Measurements from ENCODE around the gene HGFAC. TPM values are rescaled to one million over a fixed set of nuclear protein-coding genes. Genes with fewer than 3 reads are reported as not detected.

HGFAC gene
- total RNA-seq, 2 experiments from 2014 or later, result 0.25 to 0.75 TPM

DNA sequence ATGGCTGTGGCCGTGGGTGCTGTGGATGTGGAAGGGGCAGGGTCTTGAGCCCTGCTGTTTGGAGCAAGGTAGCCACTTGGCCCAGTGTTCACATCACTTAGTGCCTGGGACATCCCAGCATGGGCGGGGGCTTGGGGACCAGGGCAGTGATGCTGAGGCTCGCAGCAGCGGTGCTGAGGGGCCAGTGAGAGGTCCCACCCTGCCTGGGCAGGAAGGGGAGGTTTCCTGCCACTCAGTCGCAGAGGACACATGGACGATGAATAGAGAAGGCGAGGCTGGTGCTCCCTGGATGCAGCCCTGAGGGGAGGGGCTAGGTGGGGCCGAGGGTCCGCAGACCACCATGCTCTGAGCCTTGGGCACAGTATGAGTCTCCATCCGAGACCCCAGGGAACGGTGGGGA, 47.1 kb downstream of the HGFAC start:
- DNase-seq, result no peak
- no peak overlapping the region for H3K27ac ChIP-seq (ENCODE audit: low read depth in 1 of 2, low read length in 2 of 2)
- ChIA-PET CTCF (no interaction called here), POLR2A (no interaction called here)
- H3K27me3 Mint-ChIP-seq, result peaks cover 34% of the 10 kb centered on the region
- peaks cover 0 to 18% of the 10 kb centered on the region in 2 experiments for H3K9me3 ChIP-seq (ENCODE audit: control insufficient read depth in 1 of 2, insufficient read depth in 1 of 2, low read length in 2 of 2)
- no peak overlapping the region for H3K4me3 Mint-ChIP-seq
- no peaks in the 10 kb centered on the region for H3K4me1 Mint-ChIP-seq (ENCODE audit: low read depth)
- peaks cover 15% of the 10 kb centered on the region for H3K4me1 ChIP-seq (ENCODE audit: insufficient read depth, low read length)
- no peak overlapping the region for H3K27ac Mint-ChIP-seq
- ATAC-seq (ENCODE audit: poor library complexity), result no peak
- H3K4me3 ChIP-seq (ENCODE audit: low read length), result no peak overlapping the region
- H3K9me3 Mint-ChIP-seq, result no peaks in the 10 kb centered on the region
- H3K27me3 ChIP-seq (ENCODE audit: control insufficient read depth in 1 of 2, insufficient read depth in 2 of 2, low read length in 2 of 2), result peaks cover 23 to 44% of the 10 kb centered on the region in 2 experiments
- H3K36me3 Mint-ChIP-seq (ENCODE audit: low read depth), result no peaks in the 10 kb centered on the region
- intact Hi-C loops (cut with DNase I, micrococcal nuclease), result no loop called here
- H3K36me3 ChIP-seq (ENCODE audit: insufficient read depth, low read length), result no peaks in the 10 kb centered on the region
- TF ChIP-seq, protein P1, sequence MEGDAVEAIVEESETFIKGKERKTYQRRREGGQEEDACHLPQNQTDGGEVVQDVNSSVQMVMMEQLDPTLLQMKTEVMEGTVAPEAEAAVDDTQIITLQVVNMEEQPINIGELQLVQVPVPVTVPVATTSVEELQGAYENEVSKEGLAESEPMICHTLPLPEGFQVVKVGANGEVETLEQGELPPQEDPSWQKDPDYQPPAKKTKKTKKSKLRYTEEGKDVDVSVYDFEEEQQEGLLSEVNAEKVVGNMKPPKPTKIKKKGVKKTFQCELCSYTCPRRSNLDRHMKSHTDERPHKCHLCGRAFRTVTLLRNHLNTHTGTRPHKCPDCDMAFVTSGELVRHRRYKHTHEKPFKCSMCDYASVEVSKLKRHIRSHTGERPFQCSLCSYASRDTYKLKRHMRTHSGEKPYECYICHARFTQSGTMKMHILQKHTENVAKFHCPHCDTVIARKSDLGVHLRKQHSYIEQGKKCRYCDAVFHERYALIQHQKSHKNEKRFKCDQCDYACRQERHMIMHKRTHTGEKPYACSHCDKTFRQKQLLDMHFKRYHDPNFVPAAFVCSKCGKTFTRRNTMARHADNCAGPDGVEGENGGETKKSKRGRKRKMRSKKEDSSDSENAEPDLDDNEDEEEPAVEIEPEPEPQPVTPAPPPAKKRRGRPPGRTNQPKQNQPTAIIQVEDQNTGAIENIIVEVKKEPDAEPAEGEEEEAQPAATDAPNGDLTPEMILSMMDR (IDR thresholded peaks at IDR 0.05), result no peak

- Mint-ChIP-seq H3K27ac (no peak overlapping the region), H3K9me3 (no peaks in the 10 kb centered on the region), H3K4me3 (no peak overlapping the region), H3K36me3 (ENCODE audit: low read depth) (no peaks in the 10 kb centered on the region), H3K4me1 (ENCODE audit: low read depth) (no peaks in the 10 kb centered on the region), H3K27me3 (peaks cover 32% of the 10 kb centered on the region)
- CTCF ChIA-PET, result no interaction called here
- intact Hi-C loops (cut with DNase I, micrococcal nuclease), result no loop called here
- POLR2A ChIA-PET, result no interaction called here
- H3K27ac ChIP-seq (ENCODE audit: low read depth in 1 of 2, low read length in 2 of 2), result no peak overlapping the region
- H3K36me3 ChIP-seq (ENCODE audit: insufficient read depth, low read length), result no peaks in the 10 kb centered on the region
- H3K9me3 ChIP-seq (ENCODE audit: control insufficient read depth in 1 of 2, insufficient read depth in 1 of 2, low read length in 2 of 2), result peaks cover 0 to 12% of the 10 kb centered on the region in 2 experiments
- H3K4me1 ChIP-seq (ENCODE audit: insufficient read depth, low read length), result peaks cover 11% of the 10 kb centered on the region
- TF ChIP-seq, protein P1 (IDR thresholded peaks at IDR 0.05), result no peak
- H3K27me3 ChIP-seq (ENCODE audit: control insufficient read depth in 1 of 2, insufficient read depth in 2 of 2, low read length in 2 of 2), result peaks cover 25 to 42% of the 10 kb centered on the region in 2 experiments
- ATAC-seq (ENCODE audit: poor library complexity), result no peak
- H3K4me3 ChIP-seq (ENCODE audit: low read length), result no peak overlapping the region
- peak in 1 of 14 experiments; percentile 39 for DNase-seq
These were observed 47.7 kb downstream of the HGFAC start for GRCh38 chr4:3489451-3489962.

GRCh38 chr4:3491681-3492405, 50.1 kb downstream of the HGFAC start:
- H3K4me3 ChIP-seq (ENCODE audit: low read length), result no peak overlapping the region
- Mint-ChIP-seq H3K9me3 (no peaks in the 10 kb centered on the region), H3K27me3 (peaks cover 32% of the 10 kb centered on the region), H3K4me1 (ENCODE audit: low read depth) (no peaks in the 10 kb centered on the region), H3K27ac (no peak overlapping the region), H3K4me3 (no peak overlapping the region), H3K36me3 (ENCODE audit: low read depth) (no peaks in the 10 kb centered on the region)
- POLR2A ChIA-PET, result no interaction called here
- ATAC-seq (ENCODE audit: poor library complexity) (no peak), DNase-seq (no peak)
- H3K27me3 ChIP-seq (ENCODE audit: control insufficient read depth in 1 of 2, insufficient read depth in 2 of 2, low read length in 2 of 2), result peaks cover 15 to 44% of the 10 kb centered on the region in 2 experiments
- no peaks in the 10 kb centered on the region for H3K4me1 ChIP-seq (ENCODE audit: insufficient read depth, low read length)
- TF ChIP-seq, protein P1 (IDR thresholded peaks at IDR 0.05), result no peak
- H3K36me3 ChIP-seq (ENCODE audit: insufficient read depth, low read length), result no peaks in the 10 kb centered on the region
- H3K9me3 ChIP-seq (ENCODE audit: control insufficient read depth in 1 of 2, insufficient read depth in 1 of 2, low read length in 2 of 2), result peaks cover 0 to 16% of the 10 kb centered on the region in 2 experiments
- intact Hi-C loops (cut with DNase I, micrococcal nuclease), result no loop called here
- CTCF ChIA-PET, result no interaction called here
- no peak overlapping the region for H3K27ac ChIP-seq (ENCODE audit: low read depth in 1 of 2, low read length in 2 of 2)

Data from CD4-positive, alpha-beta T cell (primary cell).